ENCODE measurements around the gene KRT15.

The KRT15 gene

DNA sequence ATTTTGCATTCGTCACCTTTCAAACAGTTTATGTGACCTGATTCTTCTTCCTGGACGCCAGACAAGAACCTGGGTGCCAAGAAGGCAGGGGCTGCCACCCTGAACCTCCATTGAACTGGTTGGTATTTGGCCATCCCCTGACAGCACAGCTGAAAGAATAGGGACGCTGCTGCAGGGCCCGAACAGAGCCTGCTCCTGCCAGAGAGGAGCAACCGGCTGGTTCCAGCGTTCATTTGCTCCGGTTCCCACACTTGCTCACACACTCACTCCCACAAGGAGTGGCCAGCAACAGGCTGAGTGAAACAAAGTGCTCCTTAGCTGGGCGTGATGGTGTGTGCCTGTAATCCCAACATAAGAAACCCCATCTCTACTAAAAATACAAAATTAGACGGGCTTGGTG lies 38.2 kb upstream of the KRT15 start:
- in situ Hi-C loops (cut with MboI; ENCODE audit: low sequenced_read_pairs, unreplicated experiment) = no loop called here
- TF ChIP-seq, protein P1, sequence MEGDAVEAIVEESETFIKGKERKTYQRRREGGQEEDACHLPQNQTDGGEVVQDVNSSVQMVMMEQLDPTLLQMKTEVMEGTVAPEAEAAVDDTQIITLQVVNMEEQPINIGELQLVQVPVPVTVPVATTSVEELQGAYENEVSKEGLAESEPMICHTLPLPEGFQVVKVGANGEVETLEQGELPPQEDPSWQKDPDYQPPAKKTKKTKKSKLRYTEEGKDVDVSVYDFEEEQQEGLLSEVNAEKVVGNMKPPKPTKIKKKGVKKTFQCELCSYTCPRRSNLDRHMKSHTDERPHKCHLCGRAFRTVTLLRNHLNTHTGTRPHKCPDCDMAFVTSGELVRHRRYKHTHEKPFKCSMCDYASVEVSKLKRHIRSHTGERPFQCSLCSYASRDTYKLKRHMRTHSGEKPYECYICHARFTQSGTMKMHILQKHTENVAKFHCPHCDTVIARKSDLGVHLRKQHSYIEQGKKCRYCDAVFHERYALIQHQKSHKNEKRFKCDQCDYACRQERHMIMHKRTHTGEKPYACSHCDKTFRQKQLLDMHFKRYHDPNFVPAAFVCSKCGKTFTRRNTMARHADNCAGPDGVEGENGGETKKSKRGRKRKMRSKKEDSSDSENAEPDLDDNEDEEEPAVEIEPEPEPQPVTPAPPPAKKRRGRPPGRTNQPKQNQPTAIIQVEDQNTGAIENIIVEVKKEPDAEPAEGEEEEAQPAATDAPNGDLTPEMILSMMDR (IDR thresholded peaks at IDR 0.05; ENCODE audit: borderline replicate concordance, control extremely low read depth, extremely low read depth, insufficient read depth, missing control alignments) = no peak
- no peak for DNase-seq (ENCODE audit: low spot score)

DNA sequence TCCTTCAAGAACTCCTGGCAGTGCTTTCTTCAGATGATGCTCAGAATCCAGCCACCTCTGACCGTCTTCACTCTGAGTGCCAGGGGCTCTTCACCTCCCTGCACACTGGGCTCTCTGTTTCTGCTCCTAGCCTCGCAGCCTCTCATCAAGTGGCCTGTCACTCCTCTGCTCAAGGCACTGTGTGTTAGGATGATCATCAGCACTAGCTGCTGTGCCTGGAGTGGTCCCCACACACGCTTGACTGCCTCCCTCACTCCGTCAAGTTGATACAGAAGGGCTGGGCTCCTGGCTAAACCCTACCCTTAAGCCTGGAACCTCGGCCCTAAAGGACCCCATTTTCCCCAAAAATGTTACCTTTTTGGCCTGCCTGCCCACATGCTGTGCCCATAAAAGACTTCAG lies 37.6 kb upstream of the KRT15 start:
- in situ Hi-C loops (cut with MboI; ENCODE audit: low sequenced_read_pairs, unreplicated experiment) = no loop called here
- DNase-seq (ENCODE audit: low spot score) = no peak
- TF ChIP-seq, protein P1 (IDR thresholded peaks at IDR 0.05; ENCODE audit: borderline replicate concordance, control extremely low read depth, extremely low read depth, insufficient read depth, missing control alignments) = no peak

DNA sequence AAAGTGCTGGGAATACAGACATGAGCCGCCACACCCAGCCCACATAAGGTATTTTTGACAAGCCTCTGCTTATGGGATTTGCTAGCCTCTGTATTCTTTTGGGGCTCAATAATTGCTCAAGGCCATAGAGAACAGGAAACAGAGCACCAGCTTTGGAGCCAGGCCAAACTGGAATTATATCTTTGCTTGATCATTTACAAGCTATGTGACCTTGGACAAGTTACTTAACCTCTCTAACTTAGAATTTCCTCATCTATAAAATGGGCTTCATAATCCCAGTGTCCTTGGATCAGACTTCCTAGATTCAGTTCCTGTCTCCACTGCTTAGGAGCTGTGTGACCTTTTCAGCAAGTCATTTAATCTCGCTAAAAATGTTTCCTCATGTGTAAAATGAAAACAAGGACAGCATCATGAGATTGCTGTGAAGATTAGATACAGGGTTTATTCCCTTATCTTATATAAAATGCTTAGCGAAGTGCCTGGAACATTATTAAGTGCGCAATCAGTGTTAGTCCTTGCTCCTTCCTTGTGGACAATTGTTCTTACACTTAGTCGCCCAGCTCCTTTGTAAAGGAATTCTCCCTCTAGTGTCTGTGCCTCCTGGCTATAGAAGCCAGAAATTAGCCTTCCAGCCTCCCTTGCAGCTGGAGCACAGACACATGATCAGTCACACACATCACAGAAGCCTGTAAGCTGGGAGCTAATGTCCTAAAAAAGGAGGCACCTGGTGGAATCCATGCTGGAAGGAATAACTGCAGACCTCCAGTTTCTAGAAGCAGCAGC lies 36.6 kb upstream of the KRT15 start:
- TF ChIP-seq, protein P1 (IDR thresholded peaks at IDR 0.05; ENCODE audit: borderline replicate concordance, control extremely low read depth, extremely low read depth, insufficient read depth, missing control alignments) = no peak
- DNase-seq (ENCODE audit: low spot score) = no peak
- in situ Hi-C loops (cut with MboI; ENCODE audit: low sequenced_read_pairs, unreplicated experiment) = no loop called here

DNA sequence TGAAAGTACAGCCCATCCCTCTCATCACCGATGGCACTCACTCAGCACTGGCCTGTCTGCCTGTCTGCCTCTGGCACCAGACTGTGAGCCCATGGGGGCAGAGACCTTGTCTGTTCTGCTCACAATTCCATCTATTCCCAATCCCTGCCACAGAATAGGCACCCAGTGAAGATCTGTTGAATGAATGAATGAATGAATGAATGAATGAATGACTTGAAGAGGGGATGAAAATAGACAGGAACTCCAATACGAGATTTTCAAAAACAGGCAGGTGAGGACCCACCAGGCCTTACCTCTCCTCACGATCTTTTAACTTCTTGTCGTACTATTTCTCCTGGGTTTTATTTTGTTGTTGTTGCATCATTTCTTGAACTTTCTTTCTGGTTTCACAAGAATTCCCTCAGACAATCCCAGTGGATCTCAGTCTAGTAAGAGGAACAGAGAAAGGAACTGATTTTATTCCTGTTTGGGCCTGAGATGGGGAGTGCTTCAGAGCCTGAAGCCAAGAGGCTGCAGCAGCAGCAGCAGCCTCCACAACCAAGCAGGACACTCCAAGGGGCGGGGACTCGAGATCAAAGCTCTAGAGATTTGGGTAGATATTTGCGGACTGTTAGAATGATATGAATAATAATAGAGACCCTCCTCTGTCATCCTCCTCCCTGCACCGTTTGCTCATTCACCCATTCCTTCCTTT lies 35.4 kb upstream of the KRT15 start:
- TF ChIP-seq, protein P1 (IDR thresholded peaks at IDR 0.05; ENCODE audit: borderline replicate concordance, control extremely low read depth, extremely low read depth, insufficient read depth, missing control alignments) = no peak
- no peak for DNase-seq (ENCODE audit: low spot score)
- in situ Hi-C loops (cut with MboI; ENCODE audit: low sequenced_read_pairs, unreplicated experiment) = no loop called here

DNA sequence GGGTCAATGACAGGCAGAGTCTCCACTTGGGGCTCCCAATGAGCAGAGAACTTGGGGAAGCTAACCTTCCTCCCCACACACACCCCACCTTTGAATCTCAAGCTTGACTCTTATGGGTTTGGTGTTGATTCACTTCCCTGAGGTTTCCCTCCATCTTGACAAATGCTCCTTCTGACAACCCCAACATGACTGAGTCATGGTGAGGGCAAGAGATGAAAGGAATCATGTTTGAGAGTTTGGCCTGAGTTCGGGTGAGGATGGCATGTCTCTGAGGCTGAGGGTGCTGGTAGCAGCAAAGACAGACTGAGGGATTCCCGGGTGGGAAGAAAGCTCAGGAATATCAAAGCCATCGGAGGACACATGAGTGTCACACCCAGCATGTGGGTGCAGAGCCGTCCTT lies 34.5 kb upstream of the KRT15 start:
- TF ChIP-seq, protein P1 (IDR thresholded peaks at IDR 0.05; ENCODE audit: borderline replicate concordance, control extremely low read depth, extremely low read depth, insufficient read depth, missing control alignments) = no peak
- in situ Hi-C loops (cut with MboI; ENCODE audit: low sequenced_read_pairs, unreplicated experiment) = no loop called here
- DNase-seq (ENCODE audit: low spot score) = no peak

DNA sequence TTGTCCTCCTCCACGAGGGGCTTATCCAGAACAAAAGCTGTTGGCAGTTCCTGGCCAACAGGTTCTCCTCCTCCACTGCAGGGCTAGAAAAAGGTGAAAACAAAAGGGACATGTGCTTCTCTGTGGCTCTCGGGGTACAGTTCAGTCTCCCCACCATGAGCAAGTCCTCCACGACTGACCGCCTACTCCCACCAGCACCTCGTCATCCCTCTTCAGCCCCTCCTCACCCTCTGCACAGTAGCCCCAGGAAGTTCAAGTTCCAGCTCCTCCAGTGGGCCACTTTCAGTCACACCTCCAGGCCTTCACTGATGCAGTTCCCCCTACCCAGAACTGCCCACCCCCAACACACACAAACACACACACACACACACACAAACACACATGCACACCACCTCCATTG lies 33.8 kb upstream of the KRT15 start:
- DNase-seq (ENCODE audit: low spot score) = no peak
- TF ChIP-seq, protein P1 (IDR thresholded peaks at IDR 0.05; ENCODE audit: borderline replicate concordance, control extremely low read depth, extremely low read depth, insufficient read depth, missing control alignments) = no peak
- in situ Hi-C loops (cut with MboI; ENCODE audit: low sequenced_read_pairs, unreplicated experiment) = no loop called here
